Amniotic stem cell (primary cell): Measurements from ENCODE around the gene LY6G6D.

Experiments used
- DNase-seq: peaks from one replicate; lab custom pipeline; 2025; lab: John Stamatoyannopoulos, UW

The LY6G6D gene

DNA sequence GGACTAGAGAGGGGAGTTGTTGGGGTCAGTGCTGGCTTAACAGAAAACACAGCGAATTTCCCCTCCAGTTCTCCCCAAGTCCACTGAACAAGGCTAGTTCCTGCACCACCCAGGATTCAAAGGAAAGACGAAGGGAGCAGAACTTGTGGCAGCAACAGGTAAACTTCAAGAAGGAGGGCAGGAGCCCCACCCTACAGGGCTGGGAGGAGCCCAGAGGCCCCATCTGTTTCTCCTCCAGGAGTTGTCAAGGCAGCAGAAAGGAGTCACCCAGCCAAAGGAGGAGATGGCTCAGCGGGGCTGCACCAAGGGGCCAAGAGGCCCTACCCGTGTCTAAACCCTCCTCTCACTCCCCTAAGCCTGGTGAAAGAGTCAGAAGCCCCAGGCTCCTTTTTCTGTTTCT, 49.0 kb downstream of the LY6G6D start:
- DNase-seq, result no peak

DNA sequence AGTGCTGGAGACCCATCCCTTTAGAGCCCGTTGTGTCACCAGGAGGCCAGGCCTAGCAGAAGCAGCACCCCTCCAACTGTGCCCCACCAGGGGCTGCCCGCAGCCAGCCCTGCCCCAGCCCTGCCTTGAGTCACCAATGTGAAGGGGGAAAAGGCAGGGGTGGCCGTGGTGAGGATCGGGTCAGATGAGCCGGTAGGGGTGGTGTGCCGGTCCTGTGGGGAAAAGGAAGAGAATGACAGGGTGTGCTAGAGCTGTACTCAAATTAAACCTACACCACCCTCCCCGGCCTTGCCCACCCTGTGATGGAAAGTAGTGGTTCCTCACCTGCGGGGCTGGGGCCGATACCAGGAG, 50.4 kb downstream of the LY6G6D start:
- no peak for DNase-seq

DNA sequence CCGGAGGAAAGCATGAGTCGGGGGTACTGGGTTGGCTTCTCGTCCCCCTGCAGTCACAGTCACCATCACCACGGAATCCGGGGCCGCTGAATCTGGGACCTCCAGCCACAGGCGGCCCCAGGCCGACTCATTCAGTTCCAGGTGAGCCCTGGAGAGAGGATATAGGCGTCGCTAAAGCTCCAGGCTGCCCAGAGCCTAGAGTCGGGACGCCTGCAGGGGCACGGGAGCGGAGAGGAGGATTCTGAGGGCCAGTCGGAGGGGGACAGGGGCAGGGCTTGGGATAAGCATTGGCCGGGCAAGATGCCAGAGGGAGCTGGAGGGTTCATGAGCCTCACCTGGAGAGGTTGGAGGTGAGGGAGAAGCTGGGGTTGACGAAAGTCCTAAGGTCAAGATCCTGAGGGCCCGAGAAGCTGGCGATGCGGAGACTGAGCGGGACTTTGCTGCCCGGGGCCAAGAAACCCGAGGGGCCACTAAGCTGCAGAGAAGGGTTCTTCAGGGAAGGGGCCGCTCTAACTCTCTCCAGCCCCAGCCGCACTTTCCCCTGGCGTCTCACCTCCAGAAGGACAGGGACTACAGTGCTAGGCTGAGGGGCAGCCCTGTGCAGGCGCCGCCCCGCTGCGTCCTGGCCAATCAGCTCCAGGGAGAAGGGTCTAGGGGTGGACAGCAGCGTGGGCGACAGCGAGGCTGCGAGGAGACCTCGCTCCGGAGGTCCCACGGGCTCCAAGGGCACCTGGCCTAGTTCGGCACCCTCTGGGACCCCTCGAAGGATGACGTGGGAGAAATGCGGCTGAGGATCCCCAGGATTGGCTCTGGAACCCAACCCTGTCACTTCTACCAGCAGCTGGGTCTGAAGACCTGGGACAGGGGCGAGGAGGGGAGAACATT, 51.0 kb downstream of the LY6G6D start:
- DNase-seq, result no peak

DNA sequence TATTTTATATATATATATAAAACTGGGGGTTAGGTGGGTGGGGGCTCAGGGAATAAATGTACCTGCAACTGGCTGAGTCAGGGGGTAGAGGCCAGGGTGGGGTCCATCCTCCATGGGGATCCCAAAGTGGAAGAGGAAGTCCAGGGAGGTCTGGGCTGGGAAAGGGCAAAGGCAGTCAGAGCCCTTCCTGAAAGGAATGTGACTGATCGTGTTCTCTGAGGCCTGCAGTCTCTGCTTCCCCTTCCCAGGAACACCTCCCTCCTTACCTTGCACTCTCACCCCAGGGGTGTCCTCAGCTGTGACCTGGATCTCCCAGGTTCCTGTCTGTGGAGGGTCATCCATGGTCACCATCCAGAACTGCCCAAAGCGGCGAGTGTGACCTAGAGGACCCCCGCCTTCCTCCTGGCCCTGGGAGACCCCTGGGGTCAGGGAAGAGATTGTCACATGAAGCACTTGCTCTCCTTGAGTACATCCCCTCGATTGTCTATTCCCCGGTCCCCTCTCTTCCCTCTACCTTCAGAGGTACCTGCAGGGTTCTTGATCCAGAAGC, 52.0 kb downstream of the LY6G6D start:
- DNase-seq, result no peak
